GM13977 (cell line): Measurements from ENCODE around the gene SNRK.

Experiments used
- DNase-seq: peaks from one replicate; pipeline ENCODE4 v3.0.0; 2012; ENCODE audit warnings: low spot score
- in situ Hi-C: fragments of 300-500 bp; cut with MboI; formaldehyde crosslinking; loops from one replicate; pipeline ENCODE4 v1.12.0; 2022; ENCODE audit warnings: low sequenced_read_pairs, low pct_unique_long_range_greater_than_20kb, mixed read lengths, inconsistent platforms; ENCODE audit not compliant: unreplicated experiment
- TF ChIP-seq, protein P1 (sequence below): IDR thresholded peaks from 2 replicates; pipeline ENCODE4 v1.5.1; 2012; ENCODE audit warnings: mild to moderate bottlenecking, control low read depth; ENCODE audit not compliant: insufficient read depth; ENCODE audit errors: extremely low read depth, missing control alignments

Gene SNRK

DNA sequence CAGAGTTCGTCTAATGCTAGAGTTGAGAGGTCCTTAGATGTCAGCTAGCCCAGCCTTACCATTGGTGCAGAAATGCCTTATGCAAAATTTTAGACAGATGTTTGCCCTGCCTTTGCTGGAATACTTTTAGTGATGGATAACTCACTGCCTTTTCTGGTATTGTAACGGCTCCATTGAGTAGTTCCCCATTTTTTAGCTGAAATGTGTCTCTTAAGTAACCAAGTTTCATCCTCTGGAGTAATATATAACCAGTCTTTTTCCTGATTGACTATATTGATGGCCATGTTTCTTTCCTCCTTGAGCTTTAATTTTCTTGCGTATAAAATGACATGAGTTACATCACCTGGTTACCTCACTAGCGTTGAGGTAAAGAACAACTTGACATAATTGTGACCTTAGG lies 45.0 kb downstream of the SNRK start:
- in situ Hi-C loops, result no loop called here
- no peak for DNase-seq
- TF ChIP-seq, protein P1, sequence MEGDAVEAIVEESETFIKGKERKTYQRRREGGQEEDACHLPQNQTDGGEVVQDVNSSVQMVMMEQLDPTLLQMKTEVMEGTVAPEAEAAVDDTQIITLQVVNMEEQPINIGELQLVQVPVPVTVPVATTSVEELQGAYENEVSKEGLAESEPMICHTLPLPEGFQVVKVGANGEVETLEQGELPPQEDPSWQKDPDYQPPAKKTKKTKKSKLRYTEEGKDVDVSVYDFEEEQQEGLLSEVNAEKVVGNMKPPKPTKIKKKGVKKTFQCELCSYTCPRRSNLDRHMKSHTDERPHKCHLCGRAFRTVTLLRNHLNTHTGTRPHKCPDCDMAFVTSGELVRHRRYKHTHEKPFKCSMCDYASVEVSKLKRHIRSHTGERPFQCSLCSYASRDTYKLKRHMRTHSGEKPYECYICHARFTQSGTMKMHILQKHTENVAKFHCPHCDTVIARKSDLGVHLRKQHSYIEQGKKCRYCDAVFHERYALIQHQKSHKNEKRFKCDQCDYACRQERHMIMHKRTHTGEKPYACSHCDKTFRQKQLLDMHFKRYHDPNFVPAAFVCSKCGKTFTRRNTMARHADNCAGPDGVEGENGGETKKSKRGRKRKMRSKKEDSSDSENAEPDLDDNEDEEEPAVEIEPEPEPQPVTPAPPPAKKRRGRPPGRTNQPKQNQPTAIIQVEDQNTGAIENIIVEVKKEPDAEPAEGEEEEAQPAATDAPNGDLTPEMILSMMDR, result no peak

- in situ Hi-C loops, result no loop called here
- TF ChIP-seq, protein P1, result no peak
- no peak for DNase-seq
These were observed 48.6 kb downstream of the SNRK start for GRCh38 chr3:43334976-43335375.

- TF ChIP-seq, protein P1, result no peak
- in situ Hi-C loops, result no loop called here
- no peak for DNase-seq
These were observed 49.5 kb downstream of the SNRK start for GRCh38 chr3:43335799-43336198.

DNA sequence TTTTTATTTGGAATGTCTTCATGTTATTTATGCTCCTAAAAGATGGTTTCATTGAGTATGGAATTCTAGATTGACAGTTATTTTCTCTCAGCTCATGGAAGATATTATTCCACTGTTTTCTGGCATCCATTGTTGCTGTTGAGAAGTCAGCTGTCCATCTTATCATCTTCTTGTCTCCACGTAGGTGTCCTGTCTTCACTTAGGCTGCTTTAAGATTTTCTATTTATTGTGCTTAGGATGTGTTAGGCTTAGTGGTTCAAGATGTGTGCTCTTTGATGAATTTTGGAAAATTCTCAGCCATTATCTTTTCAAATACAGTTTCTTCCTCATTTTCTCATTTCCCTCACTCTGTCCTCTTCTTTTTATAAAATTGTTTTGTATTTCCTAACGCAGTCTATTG lies 52.0 kb downstream of the SNRK start:
- DNase-seq, result no peak
- TF ChIP-seq, protein P1, result no peak
- in situ Hi-C loops, result no loop called here

DNA sequence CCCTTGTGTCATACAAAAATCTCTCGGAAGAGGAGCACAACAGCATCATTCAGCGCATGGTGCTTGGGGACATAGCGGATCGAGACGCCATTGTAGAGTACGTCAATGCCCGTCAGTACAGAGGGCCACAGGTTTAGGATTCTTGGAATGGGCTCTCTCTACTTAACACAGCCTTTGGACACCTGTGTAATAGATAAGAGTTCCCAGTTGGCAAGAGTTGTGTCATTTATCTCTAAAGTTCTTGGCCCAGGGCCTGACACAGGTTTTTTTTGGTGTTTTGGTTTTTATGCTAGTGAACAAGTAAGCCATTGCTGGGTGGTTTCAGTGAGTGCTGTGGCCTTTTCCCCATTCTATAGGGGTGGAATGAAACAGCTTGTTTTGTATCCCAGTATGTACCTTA lies 54.1 kb downstream of the SNRK start:
- TF ChIP-seq, protein P1, result no peak
- in situ Hi-C loops, result no loop called here
- DNase-seq, result no peak

DNA sequence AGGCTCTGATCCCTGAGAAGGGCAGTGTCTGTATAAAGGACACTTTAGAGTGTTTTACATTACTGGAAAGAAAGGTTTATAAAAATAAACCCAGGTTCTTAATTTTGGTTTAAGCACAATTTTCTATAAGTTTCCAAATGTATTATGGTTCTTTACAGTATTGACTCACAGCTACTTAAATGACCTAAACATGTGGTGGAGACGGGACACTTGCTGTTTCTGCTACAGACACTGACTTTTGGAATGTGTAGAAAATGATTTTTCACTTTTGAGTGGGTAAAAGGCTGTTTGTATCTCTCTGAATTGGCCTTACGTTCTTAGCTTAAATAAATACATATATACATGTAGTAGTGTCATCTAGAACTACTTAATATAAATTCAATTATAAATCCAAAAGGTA lies 55.4 kb downstream of the SNRK start:
- no peak for DNase-seq
- in situ Hi-C loops, result no loop called here
- TF ChIP-seq, protein P1, result no peak

DNA sequence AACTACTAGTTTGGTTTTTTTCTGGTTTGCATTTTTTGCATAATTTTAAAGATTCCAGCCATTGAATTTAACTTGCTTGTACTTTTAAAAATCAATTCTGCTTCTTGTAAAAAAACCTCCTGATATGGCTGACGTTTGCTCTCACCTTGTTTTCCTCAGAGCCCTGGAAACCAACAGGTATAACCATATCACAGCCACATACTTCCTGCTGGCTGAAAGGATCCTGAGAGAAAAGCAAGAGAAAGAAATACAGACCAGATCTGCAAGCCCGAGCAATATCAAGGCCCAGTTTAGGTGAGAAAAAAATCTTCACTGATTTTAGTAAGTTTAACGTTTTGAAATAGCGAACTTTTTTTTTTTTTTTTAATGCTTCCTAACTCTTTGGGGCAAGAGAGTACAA lies 56.8 kb downstream of the SNRK start:
- no peak for DNase-seq
- in situ Hi-C loops, result no loop called here
- TF ChIP-seq, protein P1, result no peak
